NCI-H1694 (cell line): ENCODE measurements around the gene PELI2.

Experiments
- DNase-seq: peaks from one replicate; lab custom pipeline; 2025; lab: John Stamatoyannopoulos, UW

Gene PELI2

DNA sequence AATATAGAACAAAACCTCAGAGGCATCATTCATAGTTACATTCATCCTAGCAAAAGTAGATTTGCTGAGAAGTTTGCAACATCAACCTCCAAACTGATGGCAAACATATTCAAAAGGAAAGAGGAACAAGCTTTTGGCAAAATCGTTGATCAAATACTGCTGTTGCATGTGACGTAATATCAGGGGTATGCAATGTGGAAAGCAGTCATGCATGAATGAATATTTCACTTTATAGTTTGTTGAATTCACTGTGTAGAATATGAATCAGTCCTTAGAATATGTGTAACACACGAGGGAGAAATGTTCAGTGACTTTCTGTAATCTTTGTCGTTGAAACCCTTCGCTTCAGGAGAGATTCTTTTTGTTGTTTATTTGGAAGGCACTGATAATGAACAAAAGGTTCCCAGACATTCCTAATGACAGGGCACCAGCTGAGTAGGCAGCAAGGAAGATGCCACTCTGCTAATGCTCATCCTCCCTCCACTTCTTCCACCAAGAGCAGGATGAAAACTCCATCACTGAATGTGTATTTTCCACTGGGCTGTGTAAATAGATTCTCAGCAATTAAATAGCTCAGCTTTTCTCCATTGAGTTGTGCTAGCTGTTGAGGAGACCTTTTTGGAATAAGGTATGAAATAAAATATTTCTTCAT is 126.1 kb downstream of the PELI2 start:
- DNase-seq, result no peak

DNA sequence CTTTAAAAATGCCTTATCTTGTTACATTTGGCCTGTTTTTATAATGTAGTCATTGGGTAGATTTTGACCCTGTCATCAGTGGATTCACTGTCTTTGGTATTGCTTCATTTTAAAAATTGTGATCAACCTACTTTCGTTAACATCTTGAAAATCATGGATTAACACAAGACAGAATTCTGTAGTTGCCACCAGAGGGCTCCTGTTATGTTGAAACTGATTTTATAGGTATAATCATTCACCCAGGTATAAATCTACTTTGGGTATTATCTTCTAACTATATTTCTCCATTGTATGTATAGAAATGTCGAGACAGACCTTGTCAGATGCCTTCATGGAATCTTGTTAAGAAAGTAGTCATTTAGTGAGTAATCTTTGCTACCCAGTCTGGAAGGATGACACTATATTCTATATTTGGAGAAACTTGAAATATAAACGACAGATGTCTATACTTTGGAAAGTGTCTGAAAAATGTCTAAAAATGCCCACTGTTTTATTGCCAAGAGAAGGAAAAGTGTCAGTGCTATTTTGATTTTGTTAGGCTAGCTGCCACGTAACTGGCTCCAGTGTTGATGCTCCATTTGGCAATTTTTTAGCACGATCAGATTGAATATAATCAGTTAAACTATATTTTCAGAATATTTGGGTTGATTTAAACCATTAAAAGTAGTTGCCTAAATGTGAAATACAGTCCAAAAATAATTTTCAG is 129.4 kb downstream of the PELI2 start:
- DNase-seq, result no peak

DNA sequence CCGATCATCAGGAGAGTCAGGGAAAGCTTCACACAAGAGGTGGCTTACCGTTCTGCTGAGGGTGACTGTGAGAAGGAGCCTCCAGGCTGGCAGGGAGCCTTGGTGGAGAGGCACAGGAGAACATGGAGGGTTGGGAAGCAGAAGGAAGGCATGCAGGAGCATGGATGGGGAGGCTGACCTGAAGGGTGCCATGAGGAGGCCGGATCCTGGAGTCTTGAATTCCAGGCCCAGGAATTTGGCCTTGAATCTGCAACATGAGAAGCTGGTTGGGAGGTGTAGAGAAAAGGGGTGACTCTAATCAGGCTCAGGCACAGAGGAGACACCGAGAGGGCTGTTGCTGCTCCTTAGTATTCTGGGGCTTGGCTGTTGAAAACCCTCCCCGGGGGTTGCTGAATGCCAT is 130.2 kb downstream of the PELI2 start:
- no peak for DNase-seq

DNA sequence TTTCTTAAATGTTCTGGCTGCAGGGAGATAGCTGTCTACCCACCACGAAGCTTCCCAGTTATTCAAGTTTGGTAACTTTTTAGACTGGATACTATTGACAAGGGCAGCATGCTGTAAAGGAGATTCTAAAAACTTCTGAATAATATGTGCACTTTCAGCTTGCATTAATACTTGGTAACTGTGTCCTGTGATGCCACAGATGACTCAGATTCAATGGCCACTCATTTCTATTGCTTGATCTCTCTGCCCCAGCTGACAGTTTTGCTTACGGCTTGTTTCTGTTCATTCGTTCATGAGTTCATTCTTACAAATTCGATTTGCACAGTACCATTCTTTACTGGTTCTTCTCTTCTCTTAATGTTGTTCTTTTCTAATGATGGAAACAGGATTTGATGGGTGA is 142.8 kb downstream of the PELI2 start:
- no peak for DNase-seq

GRCh38 chr14:56262530-56262929 is 144.3 kb downstream of the PELI2 start:
- no peak for DNase-seq

DNA sequence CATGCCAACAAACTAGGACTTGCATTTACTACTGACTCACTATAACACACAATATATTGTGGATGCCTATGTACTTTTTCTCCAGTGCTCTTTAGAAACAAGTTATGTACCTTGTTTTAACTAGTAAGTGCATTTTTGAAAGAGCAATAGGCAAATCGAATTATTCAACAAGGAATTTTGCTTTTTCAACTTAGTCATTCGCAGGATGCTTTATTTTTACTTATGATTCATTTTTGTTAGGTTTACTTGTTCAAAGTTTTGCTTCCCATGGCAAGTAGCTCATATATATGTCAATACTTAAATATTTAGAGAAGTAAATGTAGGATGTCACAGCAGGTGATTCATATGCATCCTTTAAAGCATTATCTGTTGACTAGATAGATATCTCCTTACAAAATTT is 149.8 kb downstream of the PELI2 start:
- no peak for DNase-seq

- no peak for DNase-seq
Observed at GRCh38 chr14:56268673-56269072, 150.5 kb downstream of the PELI2 start.

DNA sequence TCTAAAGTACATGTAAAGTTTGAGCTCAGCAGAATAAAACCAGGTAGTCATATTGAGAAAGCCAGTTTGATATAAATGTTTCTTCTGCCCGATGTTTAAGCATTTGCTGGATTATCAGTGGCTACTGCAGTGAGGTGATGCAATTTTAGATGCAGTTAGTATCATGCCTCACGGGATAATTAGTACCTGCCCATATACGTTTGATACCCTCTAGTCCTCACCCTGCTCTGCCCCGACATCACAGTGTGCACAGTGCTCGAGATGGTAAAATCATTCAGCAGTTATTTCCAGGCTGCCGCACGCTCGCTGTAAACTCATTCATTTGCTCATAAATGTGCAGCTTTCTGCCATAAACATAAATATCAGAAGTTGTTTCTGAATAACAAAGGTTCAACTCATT is 152.7 kb downstream of the PELI2 start:
- DNase-seq, result no peak

- DNase-seq, result no peak
Observed at GRCh38 chr14:56271970-56272369, 153.8 kb downstream of the PELI2 start.

- DNase-seq, result no peak
Observed at GRCh38 chr14:56273155-56273554, 154.9 kb downstream of the PELI2 start.

DNA sequence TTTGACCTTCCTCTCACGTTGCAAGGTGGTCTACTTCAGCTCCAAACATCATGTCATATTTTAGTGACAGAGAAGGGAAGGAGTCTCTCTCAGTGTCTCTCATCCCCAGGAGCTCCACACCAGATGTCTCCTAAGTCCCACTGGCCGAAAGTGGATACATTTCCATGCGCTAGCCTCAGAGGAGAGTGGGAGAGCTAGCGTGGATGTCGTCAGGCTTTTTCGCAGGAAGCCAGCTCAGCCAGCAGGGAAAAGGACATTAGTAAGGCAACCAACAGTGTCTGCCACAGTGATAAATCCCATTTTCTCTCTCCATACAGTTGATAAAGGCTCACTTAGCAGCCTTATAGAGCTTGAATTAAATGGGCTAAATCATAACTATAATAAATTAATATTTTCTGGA is 155.7 kb downstream of the PELI2 start:
- no peak for DNase-seq

GRCh38 chr14:56274556-56274955 is 156.3 kb downstream of the PELI2 start:
- no peak for DNase-seq

DNA sequence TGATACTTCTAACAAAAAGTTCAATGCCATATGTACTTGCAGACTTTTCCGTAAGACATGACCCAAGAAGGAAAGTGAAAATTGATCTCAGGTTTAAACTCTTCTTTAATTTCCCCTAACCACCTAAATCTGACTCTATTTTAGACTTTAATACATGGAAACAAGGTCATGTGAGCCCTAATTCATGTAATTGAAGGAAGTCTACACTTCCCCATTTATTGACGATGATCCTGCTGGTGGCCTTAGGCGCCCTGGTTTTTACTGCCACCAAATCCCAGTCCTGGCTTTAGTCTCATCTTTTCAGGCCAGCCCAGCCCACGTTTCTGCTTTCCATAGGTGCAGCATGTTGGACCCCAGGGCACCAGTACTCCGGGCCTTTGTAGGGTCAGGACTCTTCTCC is 157.9 kb downstream of the PELI2 start:
- DNase-seq, result no peak

GRCh38 chr14:56278383-56278782 is 160.2 kb downstream of the PELI2 start:
- DNase-seq, result no peak

DNA sequence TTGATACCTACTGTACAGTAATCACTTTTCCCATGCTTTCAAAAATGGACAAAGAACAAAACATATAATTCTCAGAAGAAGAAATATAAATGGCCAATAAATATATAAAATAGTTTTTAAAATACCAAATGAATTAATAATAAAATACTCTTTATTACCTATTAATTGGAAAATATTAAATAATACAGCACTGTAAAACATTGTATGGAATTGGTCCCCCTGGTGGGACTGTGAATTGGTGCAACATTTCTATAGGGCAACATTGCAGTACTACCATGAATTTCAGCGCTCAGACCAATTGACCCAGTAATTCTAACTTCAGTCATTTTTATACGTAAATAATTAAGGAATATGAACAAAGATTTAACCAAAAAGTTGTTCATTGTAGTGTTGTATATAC is 162.6 kb downstream of the PELI2 start:
- DNase-seq, result no peak

DNA sequence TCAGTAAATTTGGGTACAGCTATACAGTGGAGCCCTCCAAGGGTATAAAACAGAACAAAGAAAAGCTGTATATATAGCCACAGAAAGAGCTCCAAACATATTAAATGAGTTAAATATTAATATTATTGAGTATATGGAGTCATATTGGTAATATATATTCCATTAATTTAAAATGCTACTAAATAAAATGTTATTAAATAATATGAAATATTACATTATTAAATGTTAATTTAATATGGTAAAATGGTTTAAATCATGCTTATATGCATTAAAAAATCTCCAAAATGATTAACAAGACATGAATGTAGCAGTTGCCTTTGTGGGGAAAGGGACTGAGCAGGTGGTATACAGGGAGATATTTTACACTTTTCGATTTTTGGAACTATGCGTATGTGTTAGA is 164.0 kb downstream of the PELI2 start:
- DNase-seq, result no peak

DNA sequence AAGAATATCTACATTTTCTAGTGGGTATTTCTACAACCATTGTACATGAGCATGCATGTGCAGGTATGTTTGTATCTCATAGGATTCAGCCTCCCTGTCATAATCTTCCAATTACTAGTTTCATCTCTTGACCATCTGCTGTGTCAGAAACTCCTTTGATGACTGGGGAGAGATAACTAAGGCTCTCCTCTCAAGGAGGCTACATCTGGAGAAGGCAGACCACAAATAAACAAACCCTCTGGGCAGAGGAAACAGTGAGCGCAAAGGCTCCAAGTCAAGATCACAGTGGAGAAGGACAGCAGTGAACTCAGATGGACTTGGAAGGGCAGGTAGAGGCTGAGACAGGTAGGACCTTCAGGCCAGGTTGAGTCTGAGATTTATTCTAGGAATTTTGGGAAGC is 166.4 kb downstream of the PELI2 start:
- no peak for DNase-seq

- DNase-seq, result no peak
Observed at GRCh38 chr14:56289155-56289554, 170.9 kb downstream of the PELI2 start.

GRCh38 chr14:56290195-56290594 is 172.0 kb downstream of the PELI2 start:
- DNase-seq, result no peak

DNA sequence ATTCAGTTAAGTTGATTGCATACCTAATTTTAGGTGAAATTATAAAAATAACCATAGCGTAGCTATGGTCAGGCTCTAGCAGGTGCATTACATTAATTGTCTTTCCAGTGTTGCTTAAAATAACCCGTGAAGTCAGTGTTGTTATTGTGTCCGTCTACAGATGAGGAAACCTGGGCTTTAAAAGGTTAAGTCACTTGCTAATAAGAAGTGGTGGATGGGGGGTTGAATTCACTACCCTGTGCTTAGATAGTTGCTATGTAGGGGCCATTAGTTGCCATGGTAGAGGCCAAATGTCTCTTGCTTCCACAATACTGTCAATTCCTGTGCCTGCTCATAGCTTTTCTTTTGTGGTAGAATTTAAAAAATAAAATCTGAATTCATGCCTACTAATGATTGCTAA is 174.8 kb downstream of the PELI2 start:
- DNase-seq, result no peak

DNA sequence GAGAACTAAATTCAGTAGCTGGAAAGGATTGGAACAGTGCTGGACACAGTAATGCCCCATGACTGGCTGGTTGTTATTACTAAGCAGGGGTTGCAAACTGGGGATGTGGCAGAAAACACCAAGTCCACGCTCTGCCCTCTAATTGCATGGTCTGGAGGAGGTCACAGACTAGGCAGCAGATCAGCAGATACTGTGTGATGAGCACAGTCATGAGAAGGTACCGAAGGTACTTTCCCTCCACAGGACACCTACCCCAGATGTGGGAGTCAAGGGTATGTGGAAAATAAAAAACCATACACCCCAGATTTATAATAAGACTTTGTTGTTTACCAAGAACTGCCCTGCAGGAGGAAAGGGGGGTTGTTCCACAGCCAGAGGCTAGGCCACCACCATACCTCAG is 175.3 kb downstream of the PELI2 start:
- no peak for DNase-seq

DNA sequence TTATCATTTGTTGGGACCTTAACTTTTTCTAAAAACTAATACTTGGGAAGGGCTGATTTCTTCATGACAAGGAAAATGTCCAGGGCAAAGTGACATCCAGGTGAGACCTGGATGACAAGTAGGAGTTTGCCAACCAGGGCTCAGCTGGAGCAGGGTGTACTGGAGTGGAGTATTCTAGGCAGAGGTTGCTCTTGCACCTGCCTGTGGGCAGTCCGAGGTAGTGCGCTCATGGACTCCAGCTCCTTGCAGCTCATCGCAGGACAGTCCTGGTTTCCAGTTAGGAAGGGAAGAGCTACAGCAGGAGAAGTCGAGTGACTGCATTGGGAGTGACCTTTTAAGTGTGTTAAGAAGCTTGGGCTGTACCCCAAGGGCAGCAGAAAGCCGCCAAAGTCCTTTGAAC is 175.9 kb downstream of the PELI2 start:
- DNase-seq, result no peak

GRCh38 chr14:56295743-56296142 is 177.5 kb downstream of the PELI2 start:
- DNase-seq, result no peak

- DNase-seq, result no peak
Observed at GRCh38 chr14:56297449-56297848, 179.2 kb downstream of the PELI2 start.
